ENCODE measurements around the gene CSMD2. TPM values are rescaled to one million over a fixed set of nuclear protein-coding genes. Genes with fewer than 3 reads are reported as not detected.

CSMD2 gene
- total RNA-seq, 2 experiments from 2014 or later: not detected

DNA sequence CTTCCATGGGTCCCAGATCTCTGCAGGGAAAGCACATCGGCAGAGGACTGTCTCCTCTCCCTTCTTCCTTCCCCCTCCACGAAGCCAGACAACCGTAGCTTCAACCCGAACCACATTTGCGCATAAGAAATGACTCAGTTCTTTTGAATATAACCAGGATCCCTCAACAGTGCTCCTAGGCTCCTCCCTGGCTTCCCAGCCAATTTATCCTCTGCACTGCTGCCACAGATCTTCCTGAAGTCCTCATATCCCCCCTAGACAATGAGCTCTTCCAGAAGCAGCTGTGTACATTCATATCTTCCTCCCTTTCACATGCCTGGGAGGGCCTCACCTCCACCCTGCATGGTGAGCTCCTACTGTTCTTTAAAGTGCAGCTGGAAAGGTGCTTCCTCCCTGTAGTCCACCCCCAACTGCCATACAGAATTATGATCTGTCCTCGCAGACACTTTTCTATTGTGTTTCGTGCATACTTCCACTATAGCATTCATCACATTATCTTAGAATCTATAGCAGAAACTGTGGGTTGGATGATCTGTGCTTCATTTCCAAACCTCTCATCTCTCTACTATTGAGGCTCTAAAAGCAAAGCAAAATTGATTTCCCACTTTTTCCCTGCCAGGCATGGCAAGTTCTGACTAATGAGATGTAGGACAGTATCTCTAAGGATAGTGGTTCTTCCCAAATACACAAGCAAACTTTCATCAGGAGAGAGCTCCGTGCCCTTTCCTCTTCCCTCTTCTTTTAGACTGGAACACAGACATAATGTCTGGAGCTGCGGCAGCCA lies 480.4 kb downstream of the CSMD2 start:
- Mint-ChIP-seq H3K27ac (no peak overlapping the region), H3K9me3 (no peaks in the 10 kb centered on the region), H3K36me3 (ENCODE audit: low read depth) (no peaks in the 10 kb centered on the region), H3K4me3 (no peak overlapping the region), H3K27me3 (peaks cover 18% of the 10 kb centered on the region), H3K4me1 (ENCODE audit: low read depth) (no peaks in the 10 kb centered on the region)
- DNase-seq (no peak), ATAC-seq (no peak)
- intact Hi-C loops (cut with micrococcal nuclease): no loop called here
- ChIA-PET CTCF (no interaction called here), POLR2A (no interaction called here)
- TF ChIP-seq, protein P1, sequence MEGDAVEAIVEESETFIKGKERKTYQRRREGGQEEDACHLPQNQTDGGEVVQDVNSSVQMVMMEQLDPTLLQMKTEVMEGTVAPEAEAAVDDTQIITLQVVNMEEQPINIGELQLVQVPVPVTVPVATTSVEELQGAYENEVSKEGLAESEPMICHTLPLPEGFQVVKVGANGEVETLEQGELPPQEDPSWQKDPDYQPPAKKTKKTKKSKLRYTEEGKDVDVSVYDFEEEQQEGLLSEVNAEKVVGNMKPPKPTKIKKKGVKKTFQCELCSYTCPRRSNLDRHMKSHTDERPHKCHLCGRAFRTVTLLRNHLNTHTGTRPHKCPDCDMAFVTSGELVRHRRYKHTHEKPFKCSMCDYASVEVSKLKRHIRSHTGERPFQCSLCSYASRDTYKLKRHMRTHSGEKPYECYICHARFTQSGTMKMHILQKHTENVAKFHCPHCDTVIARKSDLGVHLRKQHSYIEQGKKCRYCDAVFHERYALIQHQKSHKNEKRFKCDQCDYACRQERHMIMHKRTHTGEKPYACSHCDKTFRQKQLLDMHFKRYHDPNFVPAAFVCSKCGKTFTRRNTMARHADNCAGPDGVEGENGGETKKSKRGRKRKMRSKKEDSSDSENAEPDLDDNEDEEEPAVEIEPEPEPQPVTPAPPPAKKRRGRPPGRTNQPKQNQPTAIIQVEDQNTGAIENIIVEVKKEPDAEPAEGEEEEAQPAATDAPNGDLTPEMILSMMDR (IDR thresholded peaks at IDR 0.05): no peak

DNA sequence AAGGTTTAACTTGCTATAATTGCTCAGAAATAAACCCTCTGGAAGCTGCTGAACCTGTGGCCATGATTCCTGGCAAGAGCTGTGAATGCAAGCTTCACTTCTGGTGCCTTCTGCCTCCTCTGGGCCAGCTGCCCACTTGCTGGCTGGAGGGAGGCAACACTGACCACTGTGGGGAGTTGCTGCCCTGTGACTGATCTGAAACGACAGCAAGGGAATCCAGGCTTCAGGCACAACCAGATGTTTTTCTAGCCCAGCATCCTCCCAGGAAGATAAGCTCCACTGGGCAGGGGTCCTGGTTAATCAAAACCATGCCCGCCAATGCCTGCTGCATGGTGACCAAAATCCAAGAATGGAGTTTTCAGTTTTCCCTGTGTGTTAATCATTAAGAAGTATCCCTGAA lies 481.1 kb downstream of the CSMD2 start:
- ChIA-PET CTCF (no interaction called here), POLR2A (no interaction called here)
- Mint-ChIP-seq H3K9me3 (no peaks in the 10 kb centered on the region), H3K27ac (no peak overlapping the region), H3K4me1 (ENCODE audit: low read depth) (no peaks in the 10 kb centered on the region), H3K27me3 (peaks cover 18% of the 10 kb centered on the region), H3K4me3 (no peak overlapping the region), H3K36me3 (ENCODE audit: low read depth) (no peaks in the 10 kb centered on the region)
- ATAC-seq: no peak
- no peak for DNase-seq
- intact Hi-C loops (cut with micrococcal nuclease): no loop called here
- TF ChIP-seq, protein P1 (IDR thresholded peaks at IDR 0.05): no peak

DNA sequence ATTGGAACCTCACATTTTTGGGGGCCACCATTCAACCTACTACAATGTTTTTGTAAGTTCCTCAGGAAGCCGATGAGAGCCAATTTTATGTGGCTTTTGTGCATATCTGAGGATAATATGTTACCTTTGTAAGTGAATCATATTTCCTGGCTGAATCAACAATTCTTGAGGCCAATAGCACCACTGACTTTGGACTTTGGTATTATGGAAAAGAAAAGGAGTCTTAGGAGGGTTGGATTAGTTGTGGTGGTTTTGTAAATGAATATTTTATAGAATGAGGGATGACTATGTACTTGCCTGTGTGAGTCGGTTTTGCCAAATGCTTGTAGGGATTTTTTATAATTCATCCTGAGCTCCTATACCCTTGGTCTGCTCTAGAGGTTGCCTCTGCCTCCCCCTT lies 482.7 kb downstream of the CSMD2 start:
- Mint-ChIP-seq H3K4me3 (no peak overlapping the region), H3K27ac (no peak overlapping the region), H3K4me1 (ENCODE audit: low read depth) (no peaks in the 10 kb centered on the region), H3K36me3 (ENCODE audit: low read depth) (no peaks in the 10 kb centered on the region), H3K9me3 (peaks cover 4% of the 10 kb centered on the region), H3K27me3 (peaks cover 18% of the 10 kb centered on the region)
- intact Hi-C loops (cut with micrococcal nuclease): no loop called here
- CTCF ChIA-PET: no interaction called here
- POLR2A ChIA-PET: no interaction called here
- no peak for DNase-seq
- TF ChIP-seq, protein P1 (IDR thresholded peaks at IDR 0.05): no peak
- ATAC-seq: no peak

DNA sequence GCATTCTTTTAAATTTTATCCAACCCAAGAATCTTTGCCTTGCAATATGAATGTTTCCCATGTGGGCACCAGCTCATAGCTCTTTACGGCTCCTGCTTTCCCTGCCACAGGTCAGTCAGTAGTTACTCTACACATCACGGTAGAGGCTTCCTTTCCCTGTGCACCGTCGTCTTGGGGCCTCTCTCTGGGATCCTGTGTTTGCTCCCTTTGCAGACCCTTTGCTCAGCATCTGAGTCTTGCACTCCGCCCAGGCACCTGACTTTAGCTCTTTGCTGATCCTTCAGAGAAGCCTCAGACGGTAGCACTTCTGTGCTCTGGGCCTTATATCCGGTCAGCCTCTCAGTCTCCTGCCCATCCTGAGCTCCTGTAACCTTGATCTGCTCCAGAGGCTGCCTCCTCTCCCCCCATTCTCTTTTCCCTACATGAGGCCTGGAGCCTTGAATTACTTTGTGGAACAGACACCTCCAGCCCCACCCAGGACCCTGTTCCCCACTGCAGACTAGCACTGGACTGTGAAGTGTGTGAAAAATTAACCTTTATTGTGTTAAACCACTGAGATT lies 484.7 kb downstream of the CSMD2 start:
- H3K27ac Mint-ChIP-seq: no peak overlapping the region
- no peak overlapping the region for H3K4me3 Mint-ChIP-seq
- CTCF ChIA-PET: no interaction called here
- DNase-seq (no peak), ATAC-seq (no peak)
- no peaks in the 10 kb centered on the region for H3K36me3 Mint-ChIP-seq (ENCODE audit: low read depth)
- peaks cover 4% of the 10 kb centered on the region for H3K9me3 Mint-ChIP-seq
- H3K4me1 Mint-ChIP-seq (ENCODE audit: low read depth): no peaks in the 10 kb centered on the region
- intact Hi-C loops (cut with micrococcal nuclease): no loop called here
- peaks cover 8% of the 10 kb centered on the region for H3K27me3 Mint-ChIP-seq
- TF ChIP-seq, protein P1 (IDR thresholded peaks at IDR 0.05): no peak
- POLR2A ChIA-PET: no interaction called here

DNA sequence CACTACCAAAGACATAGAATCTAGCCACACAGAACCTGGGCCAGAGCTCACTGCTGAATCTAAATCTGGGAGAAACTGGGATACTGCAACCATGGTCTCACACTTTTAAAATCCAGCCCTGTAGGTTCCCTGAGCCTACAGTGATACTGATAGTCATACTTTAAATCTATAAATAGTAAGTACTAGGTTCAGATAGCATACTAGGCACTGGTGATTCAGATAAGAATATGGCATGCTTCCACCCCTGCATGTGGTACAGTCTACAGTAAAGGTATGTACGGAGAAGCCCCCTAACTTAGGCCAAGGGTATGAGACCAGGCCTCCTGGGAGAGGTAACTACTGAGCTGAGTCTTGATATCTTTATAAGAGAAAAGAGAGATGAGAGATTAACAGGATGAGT lies 494.5 kb downstream of the CSMD2 start:
- peaks cover 3% of the 10 kb centered on the region for H3K9me3 Mint-ChIP-seq
- ChIA-PET CTCF (interaction anchor here (1.6 kb wide), 1 partner anchor 38 kb away, joined by 4 read pairs; no protein-coding TSS in a partner anchor), POLR2A (no interaction called here)
- intact Hi-C loops (cut with micrococcal nuclease): no loop called here
- no peaks in the 10 kb centered on the region for H3K4me1 Mint-ChIP-seq (ENCODE audit: low read depth)
- no peak overlapping the region for H3K27ac Mint-ChIP-seq
- no peak overlapping the region for H3K4me3 Mint-ChIP-seq
- H3K27me3 Mint-ChIP-seq: peaks cover 14% of the 10 kb centered on the region
- no peak for ATAC-seq
- DNase-seq: no peak
- H3K36me3 Mint-ChIP-seq (ENCODE audit: low read depth): no peaks in the 10 kb centered on the region
- TF ChIP-seq, protein P1 (IDR thresholded peaks at IDR 0.05): no peak
